Rectal smooth muscle tissue (tissue), 1 donor: Measurements from ENCODE around the gene CDCA3.

Source experiments
- H3K27ac ChIP-seq: one replicate; pipeline ENCODE4 v1.7.0; 2013; ENCODE audit warnings: low read depth, low read length, inconsistent platforms
- H3K27me3 ChIP-seq: one replicate; pipeline ENCODE4 v1.7.0; 2013; ENCODE audit warnings: low read length; ENCODE audit not compliant: control insufficient read depth, insufficient read depth
- H3K36me3 ChIP-seq: one replicate; pipeline ENCODE4 v1.7.0; 2013; ENCODE audit warnings: low read length; ENCODE audit not compliant: control insufficient read depth, insufficient read depth
- H3K4me1 ChIP-seq: one replicate; pipeline ENCODE4 v1.7.0; 2013; ENCODE audit warnings: low read length; ENCODE audit not compliant: control insufficient read depth, insufficient read depth
- H3K4me3 ChIP-seq: one replicate; pipeline ENCODE4 v1.7.0; 2013; ENCODE audit warnings: low read length
- H3K9ac ChIP-seq: one replicate; pipeline ENCODE4 v1.7.0; 2013; ENCODE audit warnings: low read length

CDCA3 gene

GRCh38 chr12:6817662-6818157 lies 33.4 kb downstream of the CDCA3 start:
- Histone ChIP-seq H3K9ac (no peak overlapping the region), H3K27me3 (peaks cover 6% of the 10 kb centered on the region), H3K4me3 (no peak overlapping the region), H3K36me3 (no peaks in the 10 kb centered on the region), H3K27ac (no peak overlapping the region), H3K4me1 (peaks cover 3% of the 10 kb centered on the region)

GRCh38 chr12:6817098-6817497 lies 34.0 kb downstream of the CDCA3 start:
- peaks cover 3% of the 10 kb centered on the region for H3K4me1 ChIP-seq
- no peak overlapping the region for H3K4me3 ChIP-seq
- no peaks in the 10 kb centered on the region for H3K36me3 ChIP-seq

GRCh38 chr12:6816598-6816997 lies 34.5 kb downstream of the CDCA3 start:
- H3K4me1 ChIP-seq = peaks cover 3% of the 10 kb centered on the region
- H3K9ac ChIP-seq = no peak overlapping the region
- no peaks in the 10 kb centered on the region for H3K36me3 ChIP-seq
- no peak overlapping the region for H3K4me3 ChIP-seq
- peaks cover 4% of the 10 kb centered on the region for H3K27me3 ChIP-seq
- no peak overlapping the region for H3K27ac ChIP-seq

More at GRCh38 chr12:6817098-6817497, 34.0 kb downstream of the CDCA3 start:
- H3K9ac ChIP-seq = no peak overlapping the region
- H3K27ac ChIP-seq = no peak overlapping the region
- peaks cover 4% of the 10 kb centered on the region for H3K27me3 ChIP-seq

GRCh38 chr12:6813363-6813762 lies 37.7 kb downstream of the CDCA3 start:
- no peaks in the 10 kb centered on the region for H3K36me3 ChIP-seq
- H3K4me1 ChIP-seq = no peaks in the 10 kb centered on the region
- no peak overlapping the region for H3K27ac ChIP-seq
- H3K9ac ChIP-seq = no peak overlapping the region
- H3K4me3 ChIP-seq = no peak overlapping the region
- H3K27me3 ChIP-seq = no peaks in the 10 kb centered on the region

GRCh38 chr12:6810758-6811157 lies 40.3 kb downstream of the CDCA3 start:
- Histone ChIP-seq H3K4me3 (no peak overlapping the region), H3K27me3 (no peaks in the 10 kb centered on the region), H3K36me3 (no peaks in the 10 kb centered on the region), H3K4me1 (no peaks in the 10 kb centered on the region), H3K27ac (no peak overlapping the region), H3K9ac (no peak overlapping the region)

- Histone ChIP-seq H3K27me3 (no peaks in the 10 kb centered on the region), H3K4me3 (no peak overlapping the region), H3K36me3 (no peaks in the 10 kb centered on the region), H3K27ac (no peak overlapping the region), H3K4me1 (no peaks in the 10 kb centered on the region), H3K9ac (no peak overlapping the region)
Observed at GRCh38 chr12:6809056-6809455, 42.0 kb downstream of the CDCA3 start.

- no peaks in the 10 kb centered on the region for H3K27me3 ChIP-seq
Observed at GRCh38 chr12:6807170-6807569, 43.9 kb downstream of the CDCA3 start.

GRCh38 chr12:6799147-6799546 lies 51.9 kb downstream of the CDCA3 start:
- no peaks in the 10 kb centered on the region for H3K27me3 ChIP-seq

More at GRCh38 chr12:6807170-6807569, 43.9 kb downstream of the CDCA3 start:
- H3K36me3 ChIP-seq = no peaks in the 10 kb centered on the region
- no peak overlapping the region for H3K9ac ChIP-seq
- no peak overlapping the region for H3K27ac ChIP-seq
- no peaks in the 10 kb centered on the region for H3K4me1 ChIP-seq
- no peak overlapping the region for H3K4me3 ChIP-seq

More at GRCh38 chr12:6799147-6799546, 51.9 kb downstream of the CDCA3 start:
- Histone ChIP-seq H3K4me1 (no peaks in the 10 kb centered on the region), H3K9ac (no peak overlapping the region), H3K4me3 (no peak overlapping the region), H3K27ac (no peak overlapping the region), H3K36me3 (no peaks in the 10 kb centered on the region)
